Stomach (tissue), 4 donors: Measurements from ENCODE around the gene PLCB4.

Experiments
- EP300 ChIP-seq: sonication (generic); formaldehyde crosslinking; IDR thresholded peaks from one replicate; pipeline ENCODE4 v1.6.1; 2017; ENCODE audit warnings: antibody characterized with exemption
- POLR2A ChIP-seq, 4 donors: fragments of 450-650 bp; IDR thresholded peaks; one replicate each; pipeline ENCODE4 v1.6.1; 2016; ENCODE audit warnings: antibody characterized with exemption in 4 of 4, control low read depth in 2 of 4, mild to moderate bottlenecking in 1 of 4, moderate library complexity in 1 of 4
- POLR2AphosphoS5 ChIP-seq, 3 donors: sonication (generic); formaldehyde crosslinking; IDR thresholded peaks; one replicate each; pipeline ENCODE4 v1.6.1; 2016; ENCODE audit warnings: antibody characterized with exemption in 3 of 3
- TF ChIP-seq, protein P1 (sequence below), 7 experiments: fragments of 450-650 bp in 4 of 7; fragments of 200-600 bp in 3 of 7; sonication (generic) in 3 of 7; IDR thresholded peaks; one replicate each; pipeline ENCODE4 v1.5.1; 2016 to 2019; ENCODE audit warnings: antibody characterized with exemption in 7 of 7, control low read depth in 2 of 7, mild to moderate bottlenecking in 1 of 7

DNA sequence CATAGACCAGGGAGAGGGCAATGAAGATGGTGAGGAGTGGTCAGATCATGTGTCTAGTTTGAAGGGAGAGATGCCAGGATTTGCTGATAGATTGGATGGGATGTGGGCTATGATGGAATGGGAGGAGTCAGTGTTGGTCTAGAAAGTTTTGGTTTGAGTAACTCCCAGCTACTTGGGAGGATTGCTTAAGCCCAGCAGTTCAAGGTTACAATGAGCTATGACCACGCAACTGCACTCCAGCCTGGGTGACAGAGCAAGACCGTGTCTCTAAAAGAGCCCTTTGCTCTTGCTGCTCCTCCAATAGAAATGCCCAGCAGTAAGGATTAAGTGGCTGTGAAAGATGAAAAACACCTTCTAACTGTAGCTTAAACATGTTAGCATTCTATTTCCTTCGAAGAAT lies 427.3 kb downstream of the PLCB4 start:
- TF ChIP-seq, protein P1, sequence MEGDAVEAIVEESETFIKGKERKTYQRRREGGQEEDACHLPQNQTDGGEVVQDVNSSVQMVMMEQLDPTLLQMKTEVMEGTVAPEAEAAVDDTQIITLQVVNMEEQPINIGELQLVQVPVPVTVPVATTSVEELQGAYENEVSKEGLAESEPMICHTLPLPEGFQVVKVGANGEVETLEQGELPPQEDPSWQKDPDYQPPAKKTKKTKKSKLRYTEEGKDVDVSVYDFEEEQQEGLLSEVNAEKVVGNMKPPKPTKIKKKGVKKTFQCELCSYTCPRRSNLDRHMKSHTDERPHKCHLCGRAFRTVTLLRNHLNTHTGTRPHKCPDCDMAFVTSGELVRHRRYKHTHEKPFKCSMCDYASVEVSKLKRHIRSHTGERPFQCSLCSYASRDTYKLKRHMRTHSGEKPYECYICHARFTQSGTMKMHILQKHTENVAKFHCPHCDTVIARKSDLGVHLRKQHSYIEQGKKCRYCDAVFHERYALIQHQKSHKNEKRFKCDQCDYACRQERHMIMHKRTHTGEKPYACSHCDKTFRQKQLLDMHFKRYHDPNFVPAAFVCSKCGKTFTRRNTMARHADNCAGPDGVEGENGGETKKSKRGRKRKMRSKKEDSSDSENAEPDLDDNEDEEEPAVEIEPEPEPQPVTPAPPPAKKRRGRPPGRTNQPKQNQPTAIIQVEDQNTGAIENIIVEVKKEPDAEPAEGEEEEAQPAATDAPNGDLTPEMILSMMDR (IDR thresholded peaks at IDR 0.05) = no peak
- TF ChIP-seq POLR2A (IDR thresholded peaks at IDR 0.05) = no peak
- no peak for TF ChIP-seq POLR2AphosphoS5 (IDR thresholded peaks at IDR 0.05)
- no peak for TF ChIP-seq EP300
